ENCODE results near the gene SLC44A2. TPM values are rescaled to one million over a fixed set of nuclear protein-coding genes. Genes with fewer than 3 reads are reported as not detected.
A peak's percentile ranks its signal among the peaks of the same experiment; 100 is the strongest.

Gene SLC44A2
- total RNA-seq, 1 donor, result 49.9 TPM

GRCh38 chr19:10677751-10678150 lies 52.4 kb downstream of the SLC44A2 start:
- Histone ChIP-seq H3K4me2 (ENCODE audit: insufficient read depth, low read length) (no peak overlapping the region), H2AFZ (ENCODE audit: low read length) (no peak overlapping the region), H3K27me3 (ENCODE audit: insufficient read depth, low read length) (no peaks in the 10 kb centered on the region), H3K4me1 (ENCODE audit: insufficient read depth, low read length) (no peaks in the 10 kb centered on the region), H4K20me1 (ENCODE audit: insufficient read depth, low read length) (peaks cover 49% of the 10 kb centered on the region), H3K4me3 (ENCODE audit: insufficient read depth, low read length) (no peak overlapping the region), H3K36me3 (ENCODE audit: insufficient read depth, low read length) (peaks cover 84% of the 10 kb centered on the region), H3K79me2 (ENCODE audit: insufficient read depth, low read length) (peaks cover 91% of the 10 kb centered on the region), H3K9me3 (ENCODE audit: low read depth, low read length) (no peaks in the 10 kb centered on the region), H3K27ac (ENCODE audit: low read depth, low read length) (no peak overlapping the region)
- TF ChIP-seq CTCF (IDR thresholded peaks at IDR 0.05; ENCODE audit: extremely low read depth, low read depth, low read length), result no peak
- peak; percentile 43 for DNase-seq (ENCODE audit: insufficient read length, low spot score, missing footprints)

- H3K36me3 ChIP-seq (ENCODE audit: insufficient read depth, low read length), result peaks cover 84% of the 10 kb centered on the region
- no peak overlapping the region for H3K4me2 ChIP-seq (ENCODE audit: insufficient read depth, low read length)
- peaks cover 48% of the 10 kb centered on the region for H4K20me1 ChIP-seq (ENCODE audit: insufficient read depth, low read length)
- no peaks in the 10 kb centered on the region for H3K9me3 ChIP-seq (ENCODE audit: low read depth, low read length)
- DNase-seq (ENCODE audit: insufficient read length, low spot score, missing footprints), result no peak
- no peak overlapping the region for H3K4me3 ChIP-seq (ENCODE audit: insufficient read depth, low read length)
- peaks cover 91% of the 10 kb centered on the region for H3K79me2 ChIP-seq (ENCODE audit: insufficient read depth, low read length)
- no peak for TF ChIP-seq CTCF (IDR thresholded peaks at IDR 0.05; ENCODE audit: extremely low read depth, low read depth, low read length)
- H3K27ac ChIP-seq (ENCODE audit: low read depth, low read length), result no peak overlapping the region
- H3K27me3 ChIP-seq (ENCODE audit: insufficient read depth, low read length), result no peaks in the 10 kb centered on the region
- H3K4me1 ChIP-seq (ENCODE audit: insufficient read depth, low read length), result no peaks in the 10 kb centered on the region
- H2AFZ ChIP-seq (ENCODE audit: low read length), result no peak overlapping the region
These were observed 53.5 kb downstream of the SLC44A2 start for GRCh38 chr19:10678813-10679212.

GRCh38 chr19:10679743-10680142 lies 54.4 kb downstream of the SLC44A2 start:
- H3K79me2 ChIP-seq (ENCODE audit: insufficient read depth, low read length), result peaks cover 87% of the 10 kb centered on the region
- H3K27me3 ChIP-seq (ENCODE audit: insufficient read depth, low read length), result no peaks in the 10 kb centered on the region
- H3K4me2 ChIP-seq (ENCODE audit: insufficient read depth, low read length), result no peak overlapping the region
- H3K36me3 ChIP-seq (ENCODE audit: insufficient read depth, low read length), result peaks cover 89% of the 10 kb centered on the region
- peak; percentile 27 for DNase-seq (ENCODE audit: insufficient read length, low spot score, missing footprints)
- H2AFZ ChIP-seq (ENCODE audit: low read length), result no peak overlapping the region
- no peak overlapping the region for H3K27ac ChIP-seq (ENCODE audit: low read depth, low read length)
- no peak for TF ChIP-seq CTCF (IDR thresholded peaks at IDR 0.05; ENCODE audit: extremely low read depth, low read depth, low read length)
- H3K4me1 ChIP-seq (ENCODE audit: insufficient read depth, low read length), result no peaks in the 10 kb centered on the region
- no peak overlapping the region for H3K4me3 ChIP-seq (ENCODE audit: insufficient read depth, low read length)
- no peaks in the 10 kb centered on the region for H3K9me3 ChIP-seq (ENCODE audit: low read depth, low read length)
- peaks cover 48% of the 10 kb centered on the region for H4K20me1 ChIP-seq (ENCODE audit: insufficient read depth, low read length)

- Histone ChIP-seq H3K79me2 (ENCODE audit: insufficient read depth, low read length) (peaks cover 85% of the 10 kb centered on the region), H3K27ac (ENCODE audit: low read depth, low read length) (no peak overlapping the region), H4K20me1 (ENCODE audit: insufficient read depth, low read length) (peaks cover 44% of the 10 kb centered on the region), H3K36me3 (ENCODE audit: insufficient read depth, low read length) (peaks cover 94% of the 10 kb centered on the region), H3K4me1 (ENCODE audit: insufficient read depth, low read length) (no peaks in the 10 kb centered on the region), H3K4me2 (ENCODE audit: insufficient read depth, low read length) (no peak overlapping the region), H2AFZ (ENCODE audit: low read length) (no peak overlapping the region), H3K27me3 (ENCODE audit: insufficient read depth, low read length) (no peaks in the 10 kb centered on the region), H3K9me3 (ENCODE audit: low read depth, low read length) (no peaks in the 10 kb centered on the region), H3K4me3 (ENCODE audit: insufficient read depth, low read length) (no peak overlapping the region)
- TF ChIP-seq CTCF (IDR thresholded peaks at IDR 0.05; ENCODE audit: extremely low read depth, low read depth, low read length), result no peak
- peak; percentile 35 for DNase-seq (ENCODE audit: insufficient read length, low spot score, missing footprints)
These were observed 55.3 kb downstream of the SLC44A2 start for GRCh38 chr19:10680545-10681135.
